Measurements from ENCODE around the gene LYPD6B. TPM values are rescaled to one million over a fixed set of nuclear protein-coding genes. Genes with fewer than 3 reads are reported as not detected.

LYPD6B gene
- total RNA-seq, 1 donor from 2014 or later: 1.1 TPM

DNA sequence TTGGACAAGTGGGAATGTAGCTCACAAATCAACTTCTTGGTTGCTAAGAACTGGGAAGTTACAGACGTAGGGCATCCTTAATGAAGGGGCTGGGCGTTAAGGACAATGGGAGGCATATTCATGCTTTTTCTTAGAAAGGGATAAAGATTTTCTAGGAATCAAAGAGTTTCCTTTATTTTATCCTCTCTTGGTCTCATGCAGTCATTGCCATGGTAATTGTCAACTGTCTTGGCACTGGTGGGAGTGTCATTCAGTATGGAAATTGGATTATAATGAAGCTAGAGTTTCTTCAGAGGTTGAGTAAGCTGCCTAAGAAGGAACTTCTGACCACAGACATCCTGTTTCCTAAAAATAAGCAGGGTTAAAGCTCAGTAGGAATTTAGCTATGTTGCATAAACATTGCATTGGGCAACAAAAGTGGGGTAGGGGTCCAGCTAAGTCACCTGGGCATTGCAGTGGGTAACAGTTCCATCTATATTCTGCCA lies 114.0 kb downstream of the LYPD6B start:
- no peak for DNase-seq (ENCODE audit: low read depth)
- no peak overlapping the region for H3K4me3 ChIP-seq (ENCODE audit: low read depth, low read length)
- TF ChIP-seq CTCF (conservative IDR thresholded peaks at IDR 0.05; ENCODE audit: low read depth, low read length): no peak

- no peak for TF ChIP-seq CTCF (conservative IDR thresholded peaks at IDR 0.05; ENCODE audit: low read depth, low read length)
- H3K4me3 ChIP-seq (ENCODE audit: low read depth, low read length): no peak overlapping the region
- no peak for DNase-seq (ENCODE audit: low read depth)
These were observed 116.9 kb downstream of the LYPD6B start for GRCh38 chr2:149155196-149155969.

DNA sequence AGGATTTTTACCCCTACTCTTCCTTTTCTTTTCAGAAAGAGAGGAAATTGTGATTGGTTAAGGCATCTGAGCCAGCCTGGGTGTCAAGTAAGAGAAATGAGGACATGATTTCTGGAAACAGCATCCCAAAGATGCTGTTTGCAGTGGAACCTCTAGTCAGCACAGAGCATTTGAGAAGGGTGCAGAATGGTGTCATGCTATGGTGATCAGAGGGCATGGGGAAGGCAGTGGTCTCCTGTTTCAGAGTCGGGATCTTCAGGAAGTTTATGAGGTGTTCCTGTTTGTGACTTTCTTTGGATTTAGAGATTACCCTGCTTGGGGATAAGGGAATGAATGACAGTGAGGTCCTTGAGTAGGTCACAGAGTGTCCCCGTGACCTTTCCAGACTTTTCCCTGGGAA lies 117.5 kb downstream of the LYPD6B start:
- H3K4me3 ChIP-seq (ENCODE audit: low read depth, low read length): no peak overlapping the region
- no peak for TF ChIP-seq CTCF (conservative IDR thresholded peaks at IDR 0.05; ENCODE audit: low read depth, low read length)
- no peak for DNase-seq (ENCODE audit: low read depth)

DNA sequence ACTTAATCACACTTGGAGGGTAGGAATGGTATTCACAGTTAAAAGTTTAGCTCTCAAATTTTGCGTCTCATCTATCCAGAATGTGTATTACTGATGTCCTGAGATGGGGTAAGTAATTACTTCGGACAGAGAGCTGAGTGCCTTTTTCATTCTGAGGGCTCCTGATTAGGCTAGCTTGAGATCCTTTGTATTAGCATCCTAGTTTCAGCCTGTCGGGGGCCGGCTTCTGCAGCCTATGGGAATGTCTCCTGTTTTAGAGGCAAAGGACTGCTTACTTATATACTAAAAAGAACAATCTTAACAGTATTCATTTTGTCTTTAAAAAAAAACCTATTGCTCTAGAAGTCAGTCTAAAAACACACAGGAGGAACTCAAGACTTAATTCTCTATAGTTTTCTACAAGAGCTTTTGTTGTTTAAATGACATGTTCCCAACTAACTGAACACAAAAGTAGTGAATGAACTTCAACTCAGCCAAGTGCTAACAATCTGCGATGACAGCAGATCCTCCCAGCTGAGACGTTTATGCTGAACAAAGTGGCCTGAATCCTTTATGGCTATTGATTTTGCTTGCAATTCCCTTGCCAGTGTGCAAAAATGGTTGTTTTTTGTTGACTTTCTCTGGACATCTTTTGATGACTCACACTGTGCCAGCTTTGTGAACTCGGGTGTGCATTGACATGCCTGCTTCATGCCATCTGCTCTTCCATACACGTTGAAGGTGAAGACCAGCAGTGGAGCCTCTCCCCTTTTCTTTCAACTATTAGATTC lies 118.7 kb downstream of the LYPD6B start:
- no peak for TF ChIP-seq CTCF (conservative IDR thresholded peaks at IDR 0.05; ENCODE audit: low read depth, low read length)
- no peak overlapping the region for H3K4me3 ChIP-seq (ENCODE audit: low read depth, low read length)
- no peak for DNase-seq (ENCODE audit: low read depth)

DNA sequence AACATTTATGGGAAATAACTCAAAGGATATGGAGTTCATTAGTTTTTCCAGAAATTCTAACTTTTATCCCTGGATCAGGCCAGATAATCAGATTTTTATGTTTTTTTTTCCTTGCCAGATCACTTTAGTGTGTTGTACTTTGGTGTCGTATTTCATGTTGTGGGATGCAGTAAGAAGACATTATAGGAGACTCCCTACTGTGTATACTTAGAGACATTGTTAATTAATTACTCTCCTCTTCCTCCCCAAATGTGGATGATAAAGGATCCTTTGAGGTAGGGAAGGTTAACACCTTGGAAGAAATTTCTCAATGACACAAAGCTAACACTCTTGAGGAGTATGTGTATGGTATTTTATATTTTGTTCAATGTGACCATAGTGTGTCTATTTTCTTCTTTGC lies 120.5 kb downstream of the LYPD6B start:
- TF ChIP-seq CTCF (conservative IDR thresholded peaks at IDR 0.05; ENCODE audit: low read depth, low read length): no peak

DNA sequence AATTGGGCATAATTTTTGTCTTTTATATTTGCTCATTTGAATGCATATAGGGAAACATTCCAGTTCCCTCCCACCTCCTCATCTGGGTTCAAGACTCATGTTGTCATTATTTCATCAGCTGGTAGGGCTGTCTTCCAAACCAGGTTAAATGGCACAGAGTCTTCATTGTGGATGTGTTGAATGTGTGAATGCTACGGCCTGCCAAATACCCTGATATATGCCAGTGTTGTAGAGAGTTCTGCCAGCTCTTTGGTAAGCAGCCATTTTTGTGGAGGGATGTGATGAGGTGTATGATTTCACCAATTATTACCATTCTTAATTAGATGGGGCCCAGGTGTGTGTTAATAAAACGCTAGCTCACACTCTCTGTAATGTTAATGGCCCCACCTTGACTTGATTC lies 121.7 kb downstream of the LYPD6B start:
- TF ChIP-seq CTCF (conservative IDR thresholded peaks at IDR 0.05; ENCODE audit: low read depth, low read length): no peak
- H3K4me3 ChIP-seq (ENCODE audit: low read depth, low read length): no peak overlapping the region
- DNase-seq (ENCODE audit: low read depth): no peak

More for the DNA sequence above, 120.5 kb downstream of the LYPD6B start:
- H3K4me3 ChIP-seq (ENCODE audit: low read depth, low read length): no peak overlapping the region
- DNase-seq (ENCODE audit: low read depth): no peak
